HCT116 (cell line): ENCODE measurements around the gene COMMD6. TPM values are rescaled to one million over a fixed set of nuclear protein-coding genes. Genes with fewer than 3 reads are reported as not detected.
A peak's percentile ranks its signal among the peaks of the same experiment; 100 is the strongest.

Experiments
- ATAC-seq: fragments of 200-7000 bp; cut with Tn5 transposase; 2 replicates; pipeline ENCODE4 v1.9.1; 2020; ENCODE audit warnings: mild to moderate bottlenecking, moderate library complexity
- BruUV-seq: library from RNA; stranded (reverse); fragments of 400-500 nt; replicated peaks from 2 replicates; lab custom pipeline; 2021; lab: Mats Ljungman, UMichigan
- CTCF ChIA-PET: fragments of 300-600 bp; sonication (Branson Sonifier 250); formaldehyde crosslinking; loops from one replicate; lab custom pipeline; 2021; ENCODE audit warnings: antibody characterized with exemption; lab: Charles Lee
- POLR2A ChIA-PET: fragments of 300-600, 350-600 bp; sonication (Branson Sonifier 250); formaldehyde crosslinking; loops from one replicate; lab custom pipeline; 2021; ENCODE audit warnings: antibody characterized with exemption; lab: Charles Lee
- RAD21 ChIA-PET, 2 experiments: fragments of 300-600 bp; sonication (Branson Sonifier 250); formaldehyde crosslinking; loops; one replicate each; lab custom pipeline; 2023; ENCODE audit warnings: low total read pairs in 2 of 2; ENCODE audit not compliant: uncharacterized antibody in 2 of 2, unreplicated experiment in 2 of 2, low non-redundant PET in 1 of 2; lab: Charles Lee
- DNase-seq: peaks from one replicate; pipeline ENCODE4 v3.0.0-alpha.2; 2010; ENCODE audit warnings: low read depth, low spot score
- H2AFZ ChIP-seq: fragments of 200-600 bp; shearing (Covaris generic), sonication (generic); 2 replicates; pipeline ENCODE4 v1.6.1; 2017; ENCODE audit warnings: low read depth, mixed run types, mixed read lengths, antibody characterized with exemption, low read length; ENCODE audit not compliant: poor library complexity, severe bottlenecking
- H3K27ac ChIP-seq: 2 replicates; pipeline ENCODE4 v1.5.1; 2012; ENCODE audit warnings: low read depth, low read length
- H3K27me3 ChIP-seq: fragments of 200-600 bp; sonication (generic); 2 replicates; pipeline ENCODE4 v1.6.1; 2016; ENCODE audit warnings: mixed run types, low read length, mixed read lengths; ENCODE audit not compliant: insufficient read depth
- H3K36me3 ChIP-seq, 2 experiments: fragments of 200-500 bp in 1 of 2; fragments of 200-600 bp in 1 of 2; sonication (Bioruptor generic) in 1 of 2; sonication (generic) in 1 of 2; 2 replicates each; pipeline versions ENCODE4 v1.5.1 to v1.6.1; 2014 to 2016; ENCODE audit warnings: low read length in 2 of 2, inconsistent platforms in 1 of 2, mixed read lengths in 1 of 2, mixed run types in 1 of 2; ENCODE audit not compliant: insufficient read depth in 2 of 2, control insufficient read depth in 1 of 2
- H3K4me1 ChIP-seq, 2 experiments: fragments of 200-600 bp in 1 of 2; sonication (generic) in 1 of 2; 2 replicates each; pipeline versions ENCODE4 v1.5.1 to v1.6.1; 2012 to 2017; ENCODE audit warnings: low read length in 2 of 2, inconsistent platforms in 1 of 2, mild to moderate bottlenecking in 1 of 2, mixed read lengths in 1 of 2, mixed run types in 1 of 2, moderate library complexity in 1 of 2; ENCODE audit not compliant: insufficient read depth in 2 of 2, control insufficient read depth in 1 of 2
- H3K4me2 ChIP-seq: fragments of 200-600 bp; sonication (generic); 2 replicates; pipeline ENCODE4 v1.6.1; 2017; ENCODE audit warnings: mixed run types, low read length, mixed read lengths
- H3K4me3 ChIP-seq, 2 experiments: fragments of 200-600 bp in 1 of 2; sonication (generic) in 1 of 2; replicated peaks in 1 of 2; 2 replicates each; pipeline ENCODE4 v1.5.1; 2011 to 2016; ENCODE audit warnings: low read length in 2 of 2, control low read depth in 1 of 2, low read depth in 1 of 2, mild to moderate bottlenecking in 1 of 2, mixed read lengths in 1 of 2, mixed run types in 1 of 2
- H3K79me2 ChIP-seq: fragments of 200-600 bp; sonication (generic); 2 replicates; pipeline ENCODE4 v1.6.1; 2017; ENCODE audit warnings: mild to moderate bottlenecking, mixed run types, low read length, moderate library complexity, mixed read lengths; ENCODE audit not compliant: insufficient read depth
- H3K9ac ChIP-seq: fragments of 200-600 bp; sonication (generic); 2 replicates; pipeline ENCODE4 v1.6.1; 2016; ENCODE audit warnings: low read length, mixed read lengths
- H3K9me2 ChIP-seq: fragments of 200-600 bp; sonication (generic), shearing (Covaris generic); 2 replicates; pipeline ENCODE4 v1.6.1; 2017; ENCODE audit warnings: mixed run types, mild to moderate bottlenecking, moderate library complexity; ENCODE audit not compliant: insufficient read depth
- H3K9me3 ChIP-seq, 2 experiments: fragments of 200-500 bp in 1 of 2; fragments of 200-600 bp in 1 of 2; sonication (Bioruptor generic) in 1 of 2; sonication (generic) in 1 of 2; 2 replicates each; pipeline ENCODE4 v1.6.1; 2014 to 2017; ENCODE audit warnings: low read length in 2 of 2, mixed read lengths in 2 of 2, inconsistent platforms in 1 of 2, low read depth in 1 of 2, mild to moderate bottlenecking in 1 of 2, mixed run types in 1 of 2, moderate library complexity in 1 of 2; ENCODE audit not compliant: control insufficient read depth in 1 of 2, insufficient read depth in 1 of 2
- H4K20me1 ChIP-seq: fragments of 200-600 bp; sonication (generic), shearing (Covaris generic); 2 replicates; pipeline ENCODE4 v1.6.1; 2017; ENCODE audit warnings: mixed run types, mild to moderate bottlenecking, moderate library complexity; ENCODE audit not compliant: insufficient read depth
- ATF3 ChIP-seq: IDR thresholded peaks from 2 replicates; pipeline ENCODE4 v1.6.1; 2012
- CEBPB ChIP-seq: IDR thresholded peaks from 2 replicates; pipeline ENCODE4 v1.6.1; 2012; ENCODE audit warnings: low read depth
- CTCF ChIP-seq, 3 experiments: fragments of 200-600 bp in 1 of 3; sonication (generic) in 1 of 3; IDR thresholded peaks in 2 of 3; conservative IDR thresholded peaks in 1 of 3; 2 replicates each; pipeline ENCODE4 v1.5.1; 2012 to 2017; ENCODE audit warnings: low read depth in 2 of 3, low read length in 2 of 3, antibody characterized with exemption in 1 of 3, borderline replicate concordance in 1 of 3, control low read depth in 1 of 3, mild to moderate bottlenecking in 1 of 3, mixed read lengths in 1 of 3, mixed run types in 1 of 3, moderate library complexity in 1 of 3; ENCODE audit not compliant: insufficient read depth in 1 of 3
- EGR1 ChIP-seq: IDR thresholded peaks from 2 replicates; pipeline ENCODE4 v1.6.1; 2012; ENCODE audit warnings: low read depth
- EZH2 ChIP-seq: fragments of 200-600 bp; sonication (generic); IDR thresholded peaks from 2 replicates; pipeline ENCODE4 v1.6.1; 2017; ENCODE audit warnings: antibody characterized with exemption, mixed run types
- EZH2phosphoT487 ChIP-seq: fragments of 200-600 bp; IDR thresholded peaks from 2 replicates; pipeline ENCODE4 v1.6.1; 2018; ENCODE audit warnings: antibody characterized with exemption, borderline replicate concordance
- FOSL1 ChIP-seq: IDR thresholded peaks from 2 replicates; pipeline ENCODE4 v1.6.1; 2012; ENCODE audit warnings: low read depth
- JUND ChIP-seq: IDR thresholded peaks from 2 replicates; pipeline ENCODE4 v1.6.1; 2012
- MAX ChIP-seq: IDR thresholded peaks from 2 replicates; pipeline ENCODE4 v1.6.1; 2012
- POLR2A ChIP-seq: IDR thresholded peaks from 2 replicates; pipeline ENCODE4 v1.7.0; 2011; ENCODE audit warnings: borderline replicate concordance; ENCODE audit not compliant: insufficient read depth, insufficient read length; ENCODE audit errors: extremely low read depth
- POLR2AphosphoS5 ChIP-seq: IDR thresholded peaks from 2 replicates; pipeline ENCODE4 v1.6.1; 2011; ENCODE audit warnings: mild to moderate bottlenecking, low read depth, low read length, moderate library complexity
- RAD21 ChIP-seq: IDR thresholded peaks from 2 replicates; pipeline ENCODE4 v1.6.1; 2012; ENCODE audit warnings: low read depth, mild to moderate bottlenecking
- SIN3A ChIP-seq: IDR thresholded peaks from 2 replicates; pipeline ENCODE4 v1.6.1; 2012; ENCODE audit warnings: low read depth
- SP1 ChIP-seq: IDR thresholded peaks from 2 replicates; pipeline ENCODE4 v1.6.1; 2012; ENCODE audit warnings: low read depth
- TCF7L2 ChIP-seq: IDR thresholded peaks from 2 replicates; pipeline ENCODE4 v1.7.0; 2011; ENCODE audit warnings: borderline replicate concordance, inconsistent platforms; ENCODE audit not compliant: insufficient read depth, insufficient read length; ENCODE audit errors: extremely low read depth
- YY1 ChIP-seq: IDR thresholded peaks from 2 replicates; pipeline ENCODE4 v1.6.1; 2011; ENCODE audit warnings: low read length, low read depth, moderate library complexity, mild to moderate bottlenecking; ENCODE audit not compliant: insufficient replicate concordance; ENCODE audit errors: extremely low read depth
- ZFX ChIP-seq: fragments of 450-650 bp; IDR thresholded peaks from 2 replicates; pipeline ENCODE4 v1.6.1; 2017
- intact Hi-C: fragments of 100-400 bp; cut with micrococcal nuclease; formaldehyde crosslinking; loops from 2 replicates; pipeline ENCODE4 v1.10.0; 2022
- total RNA-seq: library from RNA; stranded (reverse); gene quantifications from one replicate; pipeline ENCODE4 v1.2.1, GENCODE V29; 2021; ENCODE audit not compliant: unreplicated experiment

The COMMD6 gene
- total RNA-seq, 1 experiment from 2014 or later, result 108 TPM

- ChIA-PET POLR2A (interaction anchor here (0.6 to 1.7 kb wide), 3 partner anchors 11 to 179 kb away, joined by 4 to 15 read pairs (median 4); partner anchors contain the start of genes COMMD6 and TBC1D4), RAD21 (no interaction called here), CTCF (interaction anchor here (0.6 to 1.3 kb wide), 3 partner anchors 10 to 68 kb away, joined by 3 to 4 read pairs (median 3); no protein-coding TSS in a partner anchor)
- Histone ChIP-seq H3K79me2 (peaks cover 25% of the 10 kb centered on the region), H4K20me1 (no peaks in the 10 kb centered on the region), H3K4me1 (peaks cover 5 to 19% of the 10 kb centered on the region in 2 experiments; a peak in 3 of 4 replicates), H3K9me3 (no peaks in the 10 kb centered on the region), H3K9ac (peak overlapping the region; percentile 62), H3K27me3 (no peaks in the 10 kb centered on the region), H3K36me3 (no peaks in the 10 kb centered on the region), H3K4me2 (peak overlapping the region; percentile 85), H2AFZ (no peak overlapping the region), H3K4me3 (peak overlapping the region; percentile 74 to 81), H3K27ac (peak overlapping the region; percentile 63), H3K9me2 (no peaks in the 10 kb centered on the region)
- no TSS peak for BruUV-seq
- DNase-seq (peak; percentile 56), ATAC-seq (peak; percentile 46)
- no peak for TF ChIP-seq TCF7L2
- no peak for TF ChIP-seq FOSL1
- no peak for TF ChIP-seq CEBPB
- TF ChIP-seq EGR1, result no peak
- no peak for TF ChIP-seq EZH2
- no peak for TF ChIP-seq EZH2phosphoT487
- TF ChIP-seq JUND, result no peak
- intact Hi-C loops, result no loop called here
Observed at GRCh38 chr13:75550159-75550567, 12.5 kb upstream of the COMMD6 start.

GRCh38 chr13:75549262-75550158 is 11.9 kb upstream of the COMMD6 start, which contains the start of gene UCHL3:
UCHL3 (plus strand) TSS chr13:75549791; CDS start chr13:75549821, 30 bp downstream.
- DNase-seq, result peak; percentile 94
- peak; percentile 90 for ATAC-seq
- BruUV-seq, result TSS peak; percentile 68
- Histone ChIP-seq H3K9ac (peak within 1 kb of the TSS; percentile 62), H3K4me3 (peak within 1 kb of the TSS; percentile 74 to 81), H3K79me2 (peaks cover 20% of the 10 kb centered on the region), H3K9me3 (no peaks in the 10 kb centered on the region), H3K9me2 (no peaks in the 10 kb centered on the region), H3K4me1 (peaks cover 5 to 19% of the 10 kb centered on the region in 2 experiments; a peak in 3 of 4 replicates), H3K36me3 (no peaks in the 10 kb centered on the region), H3K27ac (peak within 1 kb of the TSS; percentile 63), H2AFZ (peak within 1 kb of the TSS; percentile 95), H3K4me2 (peak within 1 kb of the TSS; percentile 85), H3K27me3 (no peaks in the 10 kb centered on the region), H4K20me1 (no peaks in the 10 kb centered on the region)
- ChIA-PET POLR2A (interaction anchor here (1.2 to 1.7 kb wide), 2 partner anchors 10 to 67 kb away, joined by 4 to 15 read pairs; partner anchors contain the start of genes COMMD6 and TBC1D4), RAD21 (no interaction called here), CTCF (interaction anchor here (0.6 to 1.3 kb wide), 3 partner anchors 9 to 67 kb away, joined by 3 to 4 read pairs (median 3); no protein-coding TSS in a partner anchor)
- intact Hi-C loops, result loop anchor here (1.0 to 2.0 kb wide), 2 partner anchors 67 to 177 kb away; partner anchors contain the start of gene TBC1D4
- TF ChIP-seq CTCF (IDR thresholded peaks at IDR 0.05 in 2 of 3, conservative IDR thresholded peaks at IDR 0.05 in 1 of 3; ENCODE audit: borderline replicate concordance in 1 of 3, insufficient read depth in 1 of 3, low read depth in 2 of 3, low read length in 2 of 3) (peak; percentile 70 to 97 (median 82)), ATF3 (no peak), SIN3A (peak; percentile 85; the same call in 1 of the 2 replicates), EGR1 (peak; percentile 100), YY1 (peak; percentile 64), ZFX (no peak), SP1 (peak; percentile 85), POLR2AphosphoS5 (peak; percentile 69; the same call in 1 of the 2 replicates), RAD21 (peak; percentile 78), POLR2A (peak; percentile 58), MAX (peak; percentile 98), TCF7L2 (no peak)
